ENCODE measurements around the gene DIS3L2.

- TF ChIP-seq, protein P1, sequence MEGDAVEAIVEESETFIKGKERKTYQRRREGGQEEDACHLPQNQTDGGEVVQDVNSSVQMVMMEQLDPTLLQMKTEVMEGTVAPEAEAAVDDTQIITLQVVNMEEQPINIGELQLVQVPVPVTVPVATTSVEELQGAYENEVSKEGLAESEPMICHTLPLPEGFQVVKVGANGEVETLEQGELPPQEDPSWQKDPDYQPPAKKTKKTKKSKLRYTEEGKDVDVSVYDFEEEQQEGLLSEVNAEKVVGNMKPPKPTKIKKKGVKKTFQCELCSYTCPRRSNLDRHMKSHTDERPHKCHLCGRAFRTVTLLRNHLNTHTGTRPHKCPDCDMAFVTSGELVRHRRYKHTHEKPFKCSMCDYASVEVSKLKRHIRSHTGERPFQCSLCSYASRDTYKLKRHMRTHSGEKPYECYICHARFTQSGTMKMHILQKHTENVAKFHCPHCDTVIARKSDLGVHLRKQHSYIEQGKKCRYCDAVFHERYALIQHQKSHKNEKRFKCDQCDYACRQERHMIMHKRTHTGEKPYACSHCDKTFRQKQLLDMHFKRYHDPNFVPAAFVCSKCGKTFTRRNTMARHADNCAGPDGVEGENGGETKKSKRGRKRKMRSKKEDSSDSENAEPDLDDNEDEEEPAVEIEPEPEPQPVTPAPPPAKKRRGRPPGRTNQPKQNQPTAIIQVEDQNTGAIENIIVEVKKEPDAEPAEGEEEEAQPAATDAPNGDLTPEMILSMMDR (IDR thresholded peaks at IDR 0.05): no peak
- TF ChIP-seq TCF7 (CRISPR knock-in tag; IDR thresholded peaks at IDR 0.05; ENCODE audit: low read depth): no peak
- TF ChIP-seq ATF3 (CRISPR knock-in tag; conservative IDR thresholded peaks at IDR 0.05): no peak
- no peak for TF ChIP-seq USF1 (CRISPR knock-in tag; IDR thresholded peaks at IDR 0.05)
- TF ChIP-seq RORB (CRISPR knock-in tag; IDR thresholded peaks at IDR 0.05): no peak
- no peak for TF ChIP-seq TP53 (CRISPR knock-in tag; IDR thresholded peaks at IDR 0.05)
- no peak for TF ChIP-seq TEAD1 (CRISPR knock-in tag; IDR thresholded peaks at IDR 0.05)
- no peak for TF ChIP-seq ZNF416 (CRISPR knock-in tag; IDR thresholded peaks at IDR 0.05)
- TF ChIP-seq NR2C2 (CRISPR knock-in tag; IDR thresholded peaks at IDR 0.05): no peak
Observed at GRCh38 chr2:232291343-232291742, 329.8 kb downstream of the DIS3L2 start.

All from WTC11 (cell line).